AG20443 (cell line): Measurements from ENCODE around the gene CXCL8.
A peak's percentile ranks its signal among the peaks of the same experiment; 100 is the strongest.
"Not testable (repeated sequence)": the region's sequence is repeated elsewhere in the genome, so short reads cannot be mapped to it uniquely, and the experiment has no call there.

ENCODE experiments used
- DNase-seq: peaks from one replicate; pipeline ENCODE4 v3.0.0; 2012; ENCODE audit warnings: low spot score, mixed read lengths

Gene CXCL8

DNA sequence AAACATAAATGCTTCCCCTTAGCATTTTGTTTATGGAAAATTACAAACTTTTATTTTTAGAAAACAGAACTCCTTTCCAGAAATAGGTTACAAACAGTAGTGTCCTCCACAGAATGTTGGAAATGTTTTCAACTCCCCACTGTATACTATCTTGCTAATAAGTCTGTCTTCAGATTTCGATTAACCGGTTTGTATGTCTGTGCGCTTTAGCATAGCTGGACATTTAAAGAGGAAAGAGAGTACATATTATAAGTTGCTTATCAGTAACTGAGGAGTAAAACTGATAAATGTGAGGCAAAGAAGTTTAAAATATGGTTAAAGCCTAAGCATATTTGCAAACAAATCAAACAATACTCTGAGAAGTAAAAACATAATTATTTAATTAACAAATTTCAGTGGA lies 3.4 kb downstream of the CXCL8 start:
- no peak for DNase-seq

DNA sequence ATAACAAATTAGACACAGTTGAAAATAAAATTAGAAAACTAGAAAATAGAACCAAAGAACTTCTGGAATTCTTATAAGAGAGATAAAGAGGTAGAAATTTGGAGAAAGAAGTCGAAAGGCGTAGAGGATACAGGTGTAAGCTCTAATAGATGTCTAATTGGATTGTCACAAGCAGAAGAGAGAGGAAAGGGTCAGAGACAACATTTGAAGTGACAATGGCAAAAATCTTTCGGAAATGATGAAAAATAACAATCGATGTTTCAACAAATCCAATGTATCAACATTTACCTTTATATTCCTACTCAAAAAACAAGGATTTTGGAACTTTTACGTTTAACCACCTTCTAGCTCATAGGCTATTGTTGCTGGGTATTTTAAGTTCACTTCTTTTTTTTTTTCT lies 3.8 kb downstream of the CXCL8 start:
- DNase-seq, result no peak

DNA sequence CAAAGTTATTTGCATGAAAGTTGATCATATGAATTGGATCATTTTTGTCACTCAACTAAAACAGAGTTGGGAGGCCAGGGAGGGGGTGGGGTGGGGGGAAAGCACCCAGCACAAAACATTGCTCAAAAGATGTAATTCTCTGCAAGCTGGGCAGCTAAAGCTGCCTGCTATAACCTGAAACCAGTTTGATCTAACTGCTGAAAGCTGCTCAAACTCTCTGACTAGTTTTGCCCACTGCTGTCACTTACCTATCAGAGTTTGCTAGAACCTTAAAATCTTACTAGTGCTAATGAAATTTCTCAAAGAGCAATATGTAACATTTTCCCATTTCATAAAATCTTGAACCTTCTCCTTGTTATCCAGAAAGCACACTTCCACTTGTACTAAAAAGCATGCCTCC lies 10.4 kb downstream of the CXCL8 start:
- DNase-seq, result no peak

DNA sequence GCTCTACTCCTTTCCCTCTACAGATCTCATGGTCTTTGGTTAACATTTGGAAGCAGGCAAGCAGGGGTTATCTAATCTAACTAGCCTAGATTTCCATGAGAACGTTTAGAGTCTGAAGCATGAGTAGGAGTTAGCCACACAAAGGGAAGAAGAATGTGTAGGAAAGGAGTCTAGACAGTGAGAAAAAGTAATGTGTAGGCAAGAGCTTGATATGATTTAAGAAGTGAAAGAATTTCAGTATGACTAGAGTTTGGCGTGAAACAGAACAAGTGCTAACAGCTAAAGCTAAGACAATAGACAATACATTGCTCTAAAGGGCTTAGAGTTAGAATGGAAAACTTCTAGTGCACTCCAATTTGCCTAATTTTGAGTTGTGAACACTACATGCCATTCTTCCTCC lies 10.8 kb downstream of the CXCL8 start:
- no peak for DNase-seq

DNA sequence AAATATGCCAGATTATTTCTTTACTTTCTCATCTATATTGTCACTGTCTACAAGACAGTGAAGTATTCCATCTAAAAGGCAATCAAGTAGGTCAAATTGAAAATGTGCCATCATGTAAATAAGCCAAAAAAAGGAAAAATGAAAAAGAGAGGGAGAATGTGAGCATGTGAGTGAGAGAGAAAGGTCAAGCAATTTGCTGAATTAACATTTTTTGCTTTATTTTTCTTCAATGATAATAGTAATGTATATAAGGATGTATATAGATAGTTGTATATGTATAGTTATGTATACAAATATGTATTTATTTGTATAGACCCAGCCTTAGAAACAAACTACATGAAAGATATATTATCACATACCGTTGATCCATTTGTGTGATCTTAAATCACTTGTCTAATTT lies 11.5 kb downstream of the CXCL8 start:
- DNase-seq, result no peak

DNA sequence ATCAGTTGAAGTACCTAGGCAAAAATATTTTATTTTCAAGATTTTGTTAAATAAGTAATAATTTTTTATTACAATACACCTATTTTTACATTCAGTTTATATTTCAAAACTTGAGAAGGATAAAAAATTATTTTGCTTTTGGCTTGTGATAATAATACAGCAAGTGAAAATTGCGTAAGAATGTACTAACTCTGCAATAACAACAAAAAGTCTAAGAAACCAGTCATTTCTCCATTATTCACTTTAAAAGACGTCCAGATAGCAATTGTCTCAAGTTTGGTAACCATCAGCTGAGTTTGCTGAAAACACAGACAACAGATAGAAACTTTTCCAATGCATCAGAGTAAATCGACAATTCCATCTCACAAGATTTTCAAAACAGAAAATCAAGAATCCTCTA lies 12.1 kb downstream of the CXCL8 start:
- no peak for DNase-seq

DNA sequence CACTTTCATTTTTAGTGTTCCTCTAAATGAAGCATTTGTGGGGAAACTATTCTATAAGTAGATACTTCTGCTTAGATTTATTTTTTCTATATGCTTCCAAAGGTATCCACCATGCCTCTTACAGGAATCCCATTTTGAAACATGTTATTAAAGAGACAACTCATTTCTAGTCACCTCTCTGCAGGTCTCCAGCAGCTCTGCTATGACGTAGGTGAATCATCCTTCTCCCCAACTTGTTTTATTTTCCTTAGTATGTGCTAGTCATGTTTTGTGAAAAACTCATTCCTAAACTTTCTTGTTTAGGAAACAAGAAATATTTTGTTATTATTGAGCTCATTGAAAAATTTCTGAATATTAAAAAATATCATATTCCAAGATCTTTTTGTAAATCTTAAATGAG lies 12.8 kb downstream of the CXCL8 start:
- DNase-seq, result no peak

DNA sequence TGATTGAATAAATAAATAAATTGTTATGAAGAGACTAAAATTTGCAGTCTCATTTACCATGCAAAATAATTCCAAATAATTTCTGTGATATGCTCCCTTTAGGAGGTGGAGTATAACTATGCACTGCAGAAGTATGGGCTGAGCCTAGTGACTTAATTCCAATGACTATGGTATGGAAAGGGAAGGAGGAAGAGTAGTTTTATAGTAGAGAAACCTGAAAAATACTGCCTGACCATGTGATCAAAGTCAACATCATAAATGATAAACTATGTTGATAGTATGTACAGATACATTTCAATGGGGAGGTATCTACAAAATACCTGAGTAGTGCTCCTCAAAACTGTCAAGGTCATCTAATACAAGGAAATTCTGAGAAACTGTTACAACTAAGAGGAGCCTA lies 14.6 kb downstream of the CXCL8 start:
- DNase-seq, result no peak

DNA sequence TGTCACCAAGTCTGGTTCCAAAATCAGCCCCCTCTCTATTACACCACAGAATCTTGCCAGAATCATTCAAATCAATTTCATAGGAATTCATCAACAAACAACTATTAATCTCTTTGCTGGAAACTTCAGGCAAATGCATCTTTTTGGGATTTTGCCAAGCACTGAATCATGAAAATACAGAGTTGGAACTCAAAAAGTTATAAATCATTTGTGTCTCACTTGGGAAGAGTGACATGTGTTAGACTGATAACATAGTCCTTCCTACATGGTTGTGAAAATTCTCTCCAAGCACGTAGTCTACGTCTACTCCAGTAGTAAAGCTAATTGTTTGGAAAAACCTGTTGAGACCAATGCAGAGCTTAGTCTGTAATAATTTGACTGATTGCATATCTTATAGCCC lies 19.0 kb downstream of the CXCL8 start:
- no peak for DNase-seq

DNA sequence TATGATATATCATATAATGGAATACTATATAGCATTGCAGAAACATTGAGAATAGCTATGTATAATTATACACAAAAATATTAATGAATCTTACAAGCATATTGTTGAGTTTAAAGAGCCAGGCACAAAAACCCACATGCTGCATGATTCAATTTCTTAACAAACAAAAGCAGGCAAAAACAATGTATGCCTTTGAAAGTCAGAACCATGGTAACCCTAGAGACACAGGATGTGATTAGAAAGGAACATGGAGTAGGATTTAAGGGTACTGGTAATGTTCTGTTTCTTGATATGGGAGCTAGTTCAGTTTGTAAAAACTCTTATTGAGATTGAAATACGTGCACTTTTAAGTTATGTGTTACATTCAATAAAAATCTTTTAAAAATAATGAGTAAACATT lies 21.5 kb downstream of the CXCL8 start:
- DNase-seq, result no peak

DNA sequence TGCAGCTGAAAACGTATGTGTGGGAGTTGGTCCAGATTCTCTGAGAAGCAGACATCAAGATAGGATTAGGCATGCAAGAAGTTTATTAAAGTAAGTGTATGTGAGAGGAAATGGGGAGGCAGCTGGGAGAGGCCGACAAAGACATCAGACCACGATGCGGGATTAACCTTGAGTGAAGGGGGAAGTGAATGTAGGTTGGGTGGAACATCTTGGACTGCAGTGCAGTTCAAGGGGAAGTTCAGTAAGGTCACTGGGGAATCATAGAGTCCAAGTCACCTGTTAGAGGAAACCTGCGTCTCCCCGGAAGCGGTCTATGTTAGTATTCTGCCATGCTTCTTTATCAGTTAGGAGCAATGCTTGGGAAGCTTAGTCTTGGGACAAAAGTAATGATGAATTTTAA lies 22.0 kb downstream of the CXCL8 start:
- DNase-seq, result no peak

DNA sequence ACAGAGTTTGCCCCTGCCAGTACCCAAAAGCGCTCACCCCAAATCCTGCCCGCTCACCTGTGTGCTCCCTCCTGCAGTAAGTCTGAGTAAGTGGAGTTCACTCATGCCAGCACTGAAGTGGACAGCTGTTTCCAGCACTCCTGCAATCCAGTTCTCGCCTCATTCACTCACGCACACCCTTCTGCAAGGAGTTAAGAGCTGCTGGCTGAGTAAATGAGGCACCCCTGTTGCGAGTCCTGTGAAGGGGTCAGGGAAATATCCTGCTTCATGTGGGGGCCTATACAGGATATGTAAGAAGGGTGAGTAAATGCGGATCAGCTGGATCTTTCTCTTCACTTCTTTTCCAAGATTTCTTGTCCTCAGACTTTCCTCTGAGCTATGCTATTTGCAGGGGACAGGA lies 23.5 kb downstream of the CXCL8 start:
- no peak for DNase-seq

DNA sequence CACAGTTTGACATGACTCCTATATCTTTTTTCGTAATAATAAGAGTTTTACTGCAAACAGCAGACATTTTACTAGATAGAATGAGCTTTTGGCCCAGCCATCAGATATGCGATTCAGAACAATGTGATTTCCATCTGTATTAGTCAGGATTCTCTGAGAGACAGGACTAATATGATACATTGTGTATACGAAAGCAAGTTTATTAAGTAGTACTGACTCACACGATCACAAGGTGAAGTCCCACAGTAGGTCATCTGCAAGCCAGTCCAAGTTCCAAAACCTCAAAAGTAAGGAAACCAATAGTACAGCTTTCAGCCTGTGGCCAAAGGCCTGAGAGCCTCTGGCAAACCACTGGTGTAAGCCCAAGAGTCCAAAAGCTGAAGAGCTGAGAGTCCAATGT lies 24.1 kb downstream of the CXCL8 start:
- DNase-seq, result no peak

DNA sequence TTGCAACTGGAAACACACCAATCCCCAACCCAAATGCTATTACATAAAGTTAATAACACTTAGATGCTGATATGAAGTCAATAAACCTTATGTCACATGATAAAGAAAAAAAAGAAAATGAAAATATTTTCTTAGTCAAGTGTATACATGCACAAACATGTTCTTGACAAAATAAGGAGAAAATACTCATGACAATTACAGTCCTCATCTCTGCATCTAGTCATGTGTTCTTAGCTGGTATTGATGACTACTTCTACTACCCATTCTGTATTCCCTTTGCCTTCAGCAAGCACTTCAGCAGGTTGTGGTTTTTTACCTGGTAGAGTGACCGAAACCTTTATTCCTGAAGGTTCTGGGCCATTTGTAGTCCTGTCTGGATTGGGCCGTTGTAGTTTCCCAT lies 24.9 kb downstream of the CXCL8 start:
- DNase-seq, result no peak

DNA sequence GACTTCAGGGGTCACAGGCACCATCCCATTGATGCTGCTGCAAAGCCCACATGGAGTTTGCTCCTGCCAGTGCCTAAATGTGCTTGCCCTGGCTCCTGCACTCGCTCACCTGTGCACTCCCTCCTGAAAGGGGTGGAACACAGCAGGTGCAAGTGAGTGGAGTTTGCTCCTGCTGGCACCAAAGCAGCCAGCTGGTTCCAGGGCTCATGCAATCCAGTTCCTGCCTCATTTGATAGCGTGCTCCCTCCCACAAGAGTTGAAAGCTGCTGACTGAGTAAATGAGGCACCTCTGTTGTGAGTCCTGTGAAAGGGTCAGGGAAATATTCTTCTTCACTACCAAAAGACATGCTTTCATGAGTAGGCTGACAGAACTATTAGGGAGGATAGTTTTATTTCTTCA lies 30.5 kb downstream of the CXCL8 start:
- DNase-seq, result no peak

DNA sequence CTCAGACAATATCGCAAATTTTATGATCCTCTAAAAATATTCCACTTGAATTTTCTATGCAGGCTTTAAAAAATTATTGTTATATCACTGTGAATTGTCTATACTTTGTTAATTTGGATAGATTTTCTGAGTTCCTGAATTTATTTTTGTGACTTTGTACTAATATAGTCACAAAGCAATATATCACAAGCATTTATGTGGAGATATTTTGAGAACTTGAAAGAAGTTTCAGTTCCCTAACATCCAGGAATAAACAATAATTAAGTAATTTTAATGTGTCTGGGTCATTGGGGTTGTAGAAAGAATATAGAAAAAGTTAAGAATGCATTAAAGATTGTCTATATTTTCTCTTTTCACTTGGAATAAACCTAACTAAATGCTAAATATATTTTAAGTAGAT lies 32.0 kb downstream of the CXCL8 start:
- no peak for DNase-seq

DNA sequence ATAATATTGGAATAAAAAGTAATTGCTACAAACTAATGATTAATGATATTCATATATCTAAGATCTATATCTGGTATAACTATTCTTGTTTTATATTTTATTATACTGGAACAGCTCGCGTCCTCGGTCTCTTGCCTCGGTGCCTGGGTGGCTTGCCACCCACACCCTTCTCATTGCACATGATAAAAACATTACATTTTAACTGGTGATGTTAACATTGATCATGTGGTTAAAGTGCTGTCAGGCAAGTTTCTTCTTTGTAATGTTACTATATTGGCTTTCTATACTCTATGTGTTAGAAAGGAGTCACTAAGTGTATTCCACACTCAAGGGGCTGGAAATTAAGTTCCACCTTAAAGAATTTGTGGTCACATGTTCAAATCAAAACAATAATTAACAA lies 34.0 kb downstream of the CXCL8 start:
- DNase-seq, result not testable (repeated sequence)

DNA sequence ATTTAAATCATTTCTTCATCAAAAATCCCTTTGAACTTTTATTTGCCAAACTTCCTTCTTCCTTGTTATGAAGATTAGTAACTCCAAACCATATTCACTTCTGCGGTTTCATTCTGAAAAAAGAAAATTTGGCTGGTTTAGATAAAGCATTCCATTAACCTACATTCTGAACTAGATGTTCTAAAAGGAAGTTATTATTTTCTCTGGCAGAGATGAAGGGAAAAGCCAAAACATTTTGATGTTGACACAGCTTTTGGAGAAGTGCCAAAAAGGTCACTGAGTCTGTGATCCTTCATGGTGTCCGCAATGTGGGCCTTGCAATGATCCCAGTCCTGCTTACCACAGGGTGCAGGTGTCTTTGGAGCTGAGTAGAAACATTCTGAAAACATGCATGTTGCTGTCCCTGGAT lies 36.0 kb downstream of the CXCL8 start:
- peak; percentile 24 for DNase-seq

DNA sequence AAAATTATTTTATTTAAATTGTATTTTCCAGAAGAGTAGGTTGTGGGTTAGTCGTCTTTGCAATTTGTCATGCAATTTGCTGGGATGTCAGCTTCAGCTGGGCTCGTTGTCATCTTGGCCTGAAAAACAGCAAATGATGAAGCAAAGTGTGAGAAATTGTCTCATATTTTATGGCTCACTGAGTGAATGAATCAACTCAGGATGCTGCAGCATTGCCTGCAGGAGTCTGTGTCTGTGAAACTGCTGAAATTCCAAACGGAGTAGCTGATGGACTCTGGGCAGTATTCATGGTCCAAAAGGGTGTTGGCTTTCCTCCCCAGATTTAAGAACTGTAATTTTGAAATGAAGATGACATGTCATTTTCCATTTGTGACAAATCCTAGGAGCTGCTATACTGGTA lies 37.2 kb downstream of the CXCL8 start:
- DNase-seq, result peak; percentile 43

DNA sequence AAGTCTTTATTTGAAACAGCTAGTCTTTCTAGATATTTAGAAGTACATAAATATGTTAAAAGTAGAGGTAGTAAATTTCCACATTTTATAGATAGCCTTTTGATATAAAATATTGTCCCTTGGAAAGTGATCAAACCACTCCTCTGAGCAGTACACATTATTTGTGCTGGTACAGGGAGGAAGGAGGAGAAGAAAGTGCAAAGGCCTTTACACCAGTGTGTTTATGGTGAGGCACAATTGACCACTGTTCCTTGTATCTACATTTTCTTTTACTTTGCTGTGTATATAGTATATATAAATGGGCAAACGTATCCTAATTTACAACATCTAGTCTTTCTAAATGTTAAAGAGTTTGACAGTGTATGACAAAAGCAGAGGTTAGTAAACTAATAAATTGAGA lies 39.9 kb downstream of the CXCL8 start:
- no peak for DNase-seq

DNA sequence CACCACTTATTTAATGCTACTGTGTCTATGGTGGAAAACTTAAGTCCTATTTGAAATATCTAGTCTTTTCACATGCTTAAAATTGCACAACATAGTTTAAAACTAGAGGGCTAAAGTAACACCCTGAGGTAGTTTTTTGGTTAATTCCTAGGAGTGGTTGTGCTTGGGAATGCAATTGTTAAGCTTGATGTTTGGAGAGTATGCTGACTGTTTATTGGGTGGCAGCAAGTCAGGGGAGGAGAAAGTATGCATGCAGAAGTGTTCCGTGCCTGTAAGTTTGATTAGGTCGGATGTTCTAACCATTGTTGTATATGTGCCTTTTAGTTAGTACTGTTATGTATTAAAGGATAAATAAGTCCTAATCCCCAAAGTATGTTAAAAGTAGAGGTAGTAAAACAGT lies 40.5 kb downstream of the CXCL8 start:
- DNase-seq, result no peak

DNA sequence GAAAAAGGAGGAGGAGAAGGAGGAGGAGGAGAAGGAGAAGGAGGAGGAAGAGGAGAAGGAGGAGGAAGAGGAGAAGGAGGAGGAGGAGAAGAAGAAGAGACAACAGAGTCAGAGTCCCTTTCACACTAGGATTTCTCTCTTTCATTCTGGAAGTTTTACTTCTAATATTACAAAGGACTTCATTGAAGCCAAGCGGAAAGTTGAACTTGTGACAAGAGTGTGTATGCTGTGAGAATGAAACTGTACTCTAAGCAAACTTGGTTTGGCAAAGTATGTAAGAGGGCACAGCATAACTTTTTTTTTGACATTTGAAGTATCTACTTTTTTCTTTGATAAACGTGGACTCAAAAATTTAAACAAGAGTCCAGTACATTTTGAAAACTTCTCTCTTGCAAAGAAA lies 48.0 kb downstream of the CXCL8 start:
- no peak for DNase-seq
